RWPE1 (cell line): ENCODE measurements around the gene EIF4G1.

Experiments used
- CTCF ChIA-PET: fragments of 350-600 bp; sonication (Branson Sonifier 250); formaldehyde crosslinking; extraction: SDS; loops from one replicate; lab custom pipeline; 2021; lab: Yijun Ruan, JAX
- POLR2A ChIA-PET: fragments of 400-600 bp; formaldehyde crosslinking; extraction: SDS; loops from one replicate; lab custom pipeline; 2020; ENCODE audit warnings: antibody characterized with exemption; ENCODE audit not compliant: low non-redundant PET; lab: Yijun Ruan, JAX
- DNase-seq: peaks from one replicate; pipeline ENCODE4 v3.0.0; 2012; ENCODE audit warnings: low spot score
- H3K27ac ChIP-seq: fragments of 450-650 bp; 2 replicates; pipeline ENCODE4 v1.5.1; 2017
- CTCF ChIP-seq: fragments of 450-650 bp; conservative IDR thresholded peaks from 2 replicates; pipeline ENCODE4 v1.5.1; 2017; ENCODE audit warnings: low read depth, mild to moderate bottlenecking

EIF4G1 gene

GRCh38 chr3:184299488-184300377 lies 14.7 kb upstream of the EIF4G1 start:
- no peak for DNase-seq
- CTCF ChIA-PET = interaction anchor here (0.6 kb wide), 1 partner anchor 530 kb away, joined by 3 read pairs; no protein-coding TSS in a partner anchor
- peak overlapping the region; percentile 80 for H3K27ac ChIP-seq
- TF ChIP-seq CTCF = no peak
- POLR2A ChIA-PET = interaction anchor here (0.7 kb wide), 1 partner anchor 46 kb away, joined by 4 read pairs; no protein-coding TSS in a partner anchor

GRCh38 chr3:184300378-184300720 lies 14.1 kb upstream of the EIF4G1 start:
- peak; percentile 64 for DNase-seq
- H3K27ac ChIP-seq = no peak overlapping the region
- ChIA-PET POLR2A (no interaction called here), CTCF (no interaction called here)
- TF ChIP-seq CTCF = no peak

- no peak overlapping the region for H3K27ac ChIP-seq
- CTCF ChIA-PET = interaction anchor here (0.5 to 1.1 kb wide), 4 partner anchors 51 to 418 kb away, joined by 3 to 6 read pairs (median 4); no protein-coding TSS in a partner anchor
- POLR2A ChIA-PET = interaction anchor here (0.6 kb wide), 1 partner anchor 38 kb away, joined by 6 read pairs; no protein-coding TSS in a partner anchor
- TF ChIP-seq CTCF = no peak
- no peak for DNase-seq
Observed at GRCh38 chr3:184305577-184305976, 8.8 kb upstream of the EIF4G1 start.

GRCh38 chr3:184306341-184306972 lies 7.9 kb upstream of the EIF4G1 start:
- CTCF ChIA-PET = interaction anchor here (0.6 to 1.1 kb wide), 3 partner anchors 52 to 61 kb away, joined by 3 to 6 read pairs (median 3); no protein-coding TSS in a partner anchor
- POLR2A ChIA-PET = no interaction called here
- no peak for TF ChIP-seq CTCF
- no peak for DNase-seq
- no peak overlapping the region for H3K27ac ChIP-seq

- POLR2A ChIA-PET = no interaction called here
Observed at GRCh38 chr3:184307915-184308314, 6.5 kb upstream of the EIF4G1 start.

More at GRCh38 chr3:184307915-184308314, 6.5 kb upstream of the EIF4G1 start:
- peak overlapping the region; percentile 29 for H3K27ac ChIP-seq
- no peak for DNase-seq
- TF ChIP-seq CTCF = no peak
- CTCF ChIA-PET = interaction anchor here (0.6 kb wide), 1 partner anchor 153 kb away, joined by 3 read pairs; the partner anchor contains the start of gene DVL3
